Muscle layer of colon (tissue), 2 donors: ENCODE data around the gene CFAP52.
A peak's percentile ranks its signal among the peaks of the same experiment; 100 is the strongest.
"Not testable (repeated sequence)": the region's sequence is repeated elsewhere in the genome, so short reads cannot be mapped to it uniquely, and the experiment has no call there.

Source experiments
- H3K27ac ChIP-seq: one replicate; pipeline ENCODE4 v1.7.0; 2013; ENCODE audit warnings: low read depth, mild to moderate bottlenecking, low read length, moderate library complexity
- H3K27me3 ChIP-seq, 2 donors: one replicate each; pipeline ENCODE4 v1.7.0; 2013; ENCODE audit warnings: low read length in 2 of 2, mild to moderate bottlenecking in 2 of 2; ENCODE audit not compliant: insufficient read depth in 2 of 2, control insufficient read depth in 1 of 2
- H3K36me3 ChIP-seq: one replicate; pipeline ENCODE4 v1.7.0; 2013; ENCODE audit warnings: mild to moderate bottlenecking, low read length; ENCODE audit not compliant: insufficient read depth
- H3K4me1 ChIP-seq: one replicate; pipeline ENCODE4 v1.7.0; 2013; ENCODE audit warnings: mild to moderate bottlenecking, low read length; ENCODE audit not compliant: insufficient read depth
- H3K4me3 ChIP-seq, 2 donors: one replicate each; pipeline ENCODE4 v1.7.0; 2013; ENCODE audit warnings: low read length in 2 of 2, low read depth in 1 of 2, mild to moderate bottlenecking in 1 of 2, moderate library complexity in 1 of 2
- H3K9ac ChIP-seq: one replicate; pipeline ENCODE4 v1.7.0; 2013; ENCODE audit warnings: low read length
- H3K9me3 ChIP-seq: one replicate; pipeline ENCODE4 v1.7.0; 2013; ENCODE audit warnings: mild to moderate bottlenecking, low read length
- donor health status: abdominal sarcoma.
- donor health status: Adenocarcinoma of cecum.

CFAP52 gene

DNA sequence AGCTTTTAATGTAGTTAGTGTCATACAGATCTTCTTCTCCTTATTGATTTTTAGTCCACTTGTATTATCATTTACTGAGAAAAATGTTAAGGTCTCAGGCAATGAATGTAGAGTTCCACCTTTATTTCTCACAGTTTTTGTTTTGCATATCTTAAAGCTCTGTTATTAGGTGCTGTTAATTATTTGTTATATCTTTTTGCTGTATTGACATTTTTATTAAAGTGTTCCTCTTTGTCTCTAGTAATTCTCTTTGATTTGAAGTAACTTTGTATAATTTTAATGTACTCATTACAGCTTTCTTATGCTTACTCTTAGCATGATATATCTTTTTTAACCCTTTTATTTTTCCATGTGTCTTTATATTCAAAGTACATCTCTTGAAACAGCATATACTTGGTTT lies 46.5 kb downstream of the CFAP52 start:
- H3K9ac ChIP-seq, result no peak overlapping the region
- H3K36me3 ChIP-seq, result no peaks in the 10 kb centered on the region
- H3K9me3 ChIP-seq, result no peaks in the 10 kb centered on the region
- no peak overlapping the region for H3K4me3 ChIP-seq
- no peaks in the 10 kb centered on the region for H3K4me1 ChIP-seq
- no peaks in the 10 kb centered on the region for H3K27me3 ChIP-seq
- no peak overlapping the region for H3K27ac ChIP-seq

GRCh38 chr17:9628509-9628908 lies 52.1 kb downstream of the CFAP52 start:
- H3K36me3 ChIP-seq, result no peaks in the 10 kb centered on the region
- no peak overlapping the region for H3K4me3 ChIP-seq
- no peaks in the 10 kb centered on the region for H3K4me1 ChIP-seq
- no peak overlapping the region for H3K27ac ChIP-seq
- no peaks in the 10 kb centered on the region for H3K9me3 ChIP-seq
- no peaks in the 10 kb centered on the region for H3K27me3 ChIP-seq
- no peak overlapping the region for H3K9ac ChIP-seq

GRCh38 chr17:9632741-9633140 lies 56.3 kb downstream of the CFAP52 start:
- no peaks in the 10 kb centered on the region for H3K36me3 ChIP-seq
- H3K27ac ChIP-seq, result no peak overlapping the region
- no peaks in the 10 kb centered on the region for H3K27me3 ChIP-seq
- no peak overlapping the region for H3K9ac ChIP-seq
- no peak overlapping the region for H3K4me3 ChIP-seq
- no peaks in the 10 kb centered on the region for H3K9me3 ChIP-seq
- no peaks in the 10 kb centered on the region for H3K4me1 ChIP-seq

DNA sequence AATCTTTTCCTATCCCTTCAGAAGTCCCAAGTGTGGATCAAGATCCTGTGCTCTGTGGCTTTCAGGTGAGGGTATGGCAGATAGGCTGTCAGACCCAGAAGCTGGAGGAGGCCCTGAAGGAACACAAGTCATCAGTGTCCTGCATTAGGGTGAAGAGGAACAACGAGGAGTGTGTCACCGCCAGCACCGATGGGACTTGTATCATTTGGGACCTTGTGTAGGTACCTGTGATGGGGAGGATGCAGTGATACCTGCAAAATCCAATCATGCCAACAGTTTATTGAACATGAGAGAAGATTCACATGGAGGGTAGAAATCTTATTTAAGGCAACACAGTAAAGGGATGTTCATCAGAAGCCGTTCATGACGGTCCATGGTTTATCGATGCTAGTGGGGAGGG lies 58.9 kb downstream of the CFAP52 start:
- Histone ChIP-seq H3K4me3 (no peak overlapping the region), H3K4me1 (no peaks in the 10 kb centered on the region), H3K9me3 (no peaks in the 10 kb centered on the region), H3K27me3 (no peaks in the 10 kb centered on the region), H3K36me3 (no peaks in the 10 kb centered on the region), H3K27ac (no peak overlapping the region), H3K9ac (no peak overlapping the region)

- Histone ChIP-seq H3K4me3 (no peak overlapping the region), H3K36me3 (no peaks in the 10 kb centered on the region), H3K27me3 (no peaks in the 10 kb centered on the region), H3K27ac (no peak overlapping the region), H3K9ac (no peak overlapping the region), H3K9me3 (no peaks in the 10 kb centered on the region), H3K4me1 (no peaks in the 10 kb centered on the region)
These were observed 60.1 kb downstream of the CFAP52 start for GRCh38 chr17:9636501-9636900.

DNA sequence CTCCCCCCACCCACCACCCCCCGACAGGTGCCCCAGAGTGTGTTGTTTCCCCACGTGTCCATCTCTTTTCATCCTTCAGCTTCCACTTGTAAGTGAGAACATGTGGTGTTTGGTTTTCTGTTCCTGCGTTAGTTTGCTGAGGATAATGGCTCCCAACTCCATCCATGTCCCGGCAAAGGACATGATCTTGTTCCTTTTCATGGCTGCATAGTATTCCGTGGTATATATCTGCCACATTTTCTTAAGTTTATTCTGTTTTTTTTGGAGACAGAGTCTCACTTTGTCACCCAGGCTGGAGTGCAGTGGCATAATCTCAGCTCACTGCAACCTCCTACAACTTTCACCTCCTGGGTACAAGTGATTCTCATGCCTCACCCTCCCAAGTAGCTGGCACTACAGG lies 63.9 kb downstream of the CFAP52 start:
- not testable (repeated sequence) for H3K9me3 ChIP-seq, H3K9ac ChIP-seq, H3K36me3 ChIP-seq, H3K4me3 ChIP-seq, H3K27ac ChIP-seq, H3K4me1 ChIP-seq
- H3K27me3 ChIP-seq, result peaks cover 0 to 12% of the 10 kb centered on the region in 2 donors

DNA sequence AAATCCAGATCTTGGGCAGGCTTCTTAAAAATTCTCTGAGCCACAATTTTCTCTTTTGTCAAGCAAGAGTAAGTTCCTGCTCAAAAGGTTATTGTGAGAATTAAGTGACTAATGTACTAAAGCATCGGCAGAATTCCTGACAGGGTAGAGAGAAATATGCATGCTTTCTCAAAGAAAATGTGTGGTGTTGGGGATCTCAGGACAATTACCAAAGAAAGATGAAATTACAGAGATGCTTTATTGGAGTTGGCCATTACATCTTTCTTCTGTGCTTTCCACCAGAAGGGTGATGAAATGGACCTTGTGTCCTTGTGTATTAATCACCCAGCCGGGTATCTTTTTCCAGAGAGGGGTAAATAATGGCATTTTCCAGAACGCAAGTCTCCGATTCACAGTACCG lies 67.2 kb downstream of the CFAP52 start:
- Histone ChIP-seq H3K36me3 (no peaks in the 10 kb centered on the region), H3K27ac (no peak overlapping the region), H3K27me3 (peaks cover 16 to 40% of the 10 kb centered on the region in 2 donors), H3K9ac (no peak overlapping the region), H3K9me3 (no peaks in the 10 kb centered on the region), H3K4me3 (no peak overlapping the region), H3K4me1 (peaks cover 7% of the 10 kb centered on the region)

DNA sequence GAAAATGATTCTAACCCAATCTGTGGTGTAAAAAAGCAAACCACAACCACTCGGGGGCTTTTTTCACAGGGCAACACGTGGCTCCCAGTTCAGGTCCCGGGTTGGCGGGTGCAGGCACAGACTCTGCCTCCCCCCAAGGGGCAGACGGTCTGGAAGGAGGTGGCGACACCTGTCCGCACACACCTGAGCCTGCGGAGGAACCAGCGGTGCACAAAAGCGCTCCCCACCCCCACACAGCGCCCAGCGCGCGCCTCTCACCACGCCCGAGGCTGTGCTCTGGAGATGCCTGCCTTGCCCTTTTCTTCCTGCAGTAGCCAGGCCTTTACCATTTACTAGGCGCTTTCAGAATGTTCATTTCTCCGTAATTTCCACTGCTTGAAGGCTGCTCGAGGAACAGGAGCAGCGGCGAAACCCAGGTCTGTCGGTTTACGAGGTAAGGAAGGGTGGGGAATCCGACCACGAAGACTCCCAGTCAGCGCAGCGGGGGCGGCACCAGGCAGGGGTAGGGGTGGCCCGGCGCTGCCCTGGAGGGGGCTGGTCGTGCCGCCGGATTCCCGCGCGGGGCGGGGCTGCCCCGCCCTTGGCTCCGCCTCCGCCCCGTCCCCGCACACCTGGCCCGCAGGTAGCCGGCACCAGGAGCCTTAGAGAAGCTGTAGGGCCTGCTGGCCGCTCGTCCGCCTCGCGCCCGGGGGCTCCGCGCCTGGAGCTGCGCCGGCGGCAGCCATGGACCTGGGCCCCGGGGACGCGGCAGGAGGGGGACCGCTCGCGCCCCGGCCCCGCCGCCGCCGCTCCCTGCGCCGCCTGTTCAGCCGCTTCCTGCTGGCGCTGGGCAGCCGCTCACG lies 68.7 kb downstream of the CFAP52 start, which contains the start of gene USP43:
Gene USP43, plus strand, starts transcription at position 608 of the 842 bp plus-strand sequence. Its CDS starts 116 bp downstream, at position 724.
- Histone ChIP-seq H3K27ac (no peak within 1 kb of the TSS), H3K36me3 (no peaks in the 10 kb centered on the region), H3K27me3 (peaks cover 16 to 40% of the 10 kb centered on the region in 2 donors), H3K9ac (no peak within 1 kb of the TSS), H3K9me3 (no peaks in the 10 kb centered on the region), H3K4me1 (peaks cover 7% of the 10 kb centered on the region), H3K4me3 (peak within 1 kb of the TSS; percentile 46 to 49)

- peaks cover 16 to 40% of the 10 kb centered on the region in 2 donors for H3K27me3 ChIP-seq
- no peaks in the 10 kb centered on the region for H3K9me3 ChIP-seq
- H3K4me1 ChIP-seq, result peaks cover 7% of the 10 kb centered on the region
- H3K27ac ChIP-seq, result no peak overlapping the region
- H3K4me3 ChIP-seq, result peak overlapping the region in 1 of 2 donors; percentile 49
- H3K9ac ChIP-seq, result no peak overlapping the region
- H3K36me3 ChIP-seq, result no peaks in the 10 kb centered on the region
These were observed 69.6 kb downstream of the CFAP52 start for GRCh38 chr17:9645851-9646545.

DNA sequence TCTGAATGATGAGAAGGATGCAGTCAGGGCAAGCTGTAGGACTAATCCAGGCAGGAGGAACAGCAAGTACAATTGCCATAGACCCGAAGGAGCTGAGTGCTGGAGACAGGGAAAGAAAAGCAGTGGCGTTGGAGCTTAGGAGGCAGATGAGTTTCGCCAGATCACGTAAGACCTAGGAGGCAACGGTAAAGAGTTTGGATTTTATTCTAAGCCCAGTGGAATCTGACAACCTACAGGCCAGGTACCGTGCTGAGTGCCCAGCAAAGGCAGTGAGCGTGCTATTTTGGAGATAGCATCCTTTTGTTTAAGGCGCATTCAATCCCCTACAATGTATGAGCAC lies 70.1 kb downstream of the CFAP52 start:
- peak overlapping the region in 1 of 2 donors; percentile 49 for H3K4me3 ChIP-seq
- no peak overlapping the region for H3K9ac ChIP-seq
- no peak overlapping the region for H3K27ac ChIP-seq

DNA sequence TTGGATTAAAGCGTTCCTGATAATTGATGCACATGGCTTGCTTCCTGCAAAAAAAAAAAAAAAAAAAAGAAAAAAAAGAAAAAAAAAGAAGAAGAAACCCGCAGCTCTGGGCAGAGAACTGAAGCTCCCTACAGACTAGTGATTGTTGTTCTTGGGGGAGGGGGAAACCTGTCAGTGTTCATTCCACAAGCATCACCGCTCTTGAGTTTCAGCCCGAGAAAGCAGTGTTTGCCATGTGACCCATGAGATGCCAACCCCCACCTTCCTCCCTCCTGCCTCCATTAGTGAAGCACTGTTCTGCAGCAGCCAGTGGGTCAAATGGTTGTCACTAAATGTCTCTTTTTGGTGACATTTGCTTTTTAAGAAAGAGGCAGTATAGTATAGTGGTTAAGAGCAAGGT lies 70.6 kb downstream of the CFAP52 start:
- Histone ChIP-seq H3K36me3 (no peaks in the 10 kb centered on the region), H3K27me3 (peaks cover 16 to 40% of the 10 kb centered on the region in 2 donors), H3K9ac (no peak overlapping the region), H3K4me1 (peaks cover 7% of the 10 kb centered on the region), H3K27ac (no peak overlapping the region), H3K4me3 (no peak overlapping the region), H3K9me3 (no peaks in the 10 kb centered on the region)

More for the DNA sequence above, 70.1 kb downstream of the CFAP52 start:
- Histone ChIP-seq H3K27me3 (peaks cover 16 to 40% of the 10 kb centered on the region in 2 donors), H3K9me3 (no peaks in the 10 kb centered on the region), H3K36me3 (no peaks in the 10 kb centered on the region), H3K4me1 (peaks cover 7% of the 10 kb centered on the region)
